GM18526 (cell line): ENCODE measurements around the gene UGT2B15.

Experiments used
- POLR2A ChIP-seq: IDR thresholded peaks from 3 replicates; pipeline ENCODE4 v1.6.1; 2011; ENCODE audit not compliant: insufficient read length; ENCODE audit errors: extremely low read depth

UGT2B15 gene

GRCh38 chr4:68651932-68652331 is 18.5 kb downstream of the UGT2B15 start:
- TF ChIP-seq POLR2A: no peak

DNA sequence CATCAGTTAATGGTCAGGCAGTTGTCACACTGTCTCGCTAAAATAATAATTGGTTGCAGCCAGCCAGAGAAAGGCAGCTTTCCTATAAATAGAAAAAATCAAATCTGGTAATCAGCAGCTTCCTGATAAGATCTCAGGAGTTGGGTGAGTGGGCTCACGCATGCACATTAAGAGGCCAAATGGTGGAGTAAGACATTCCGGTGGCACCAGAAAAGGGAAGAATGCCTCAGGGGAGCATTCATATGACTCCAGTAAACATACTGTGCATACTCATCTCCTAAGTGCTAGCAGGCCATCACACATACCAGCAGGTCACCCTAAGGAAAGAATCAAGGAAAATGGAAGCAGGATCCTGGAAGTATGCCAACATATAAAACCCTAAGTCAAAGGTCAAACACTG is 40.1 kb downstream of the UGT2B15 start:
- no peak for TF ChIP-seq POLR2A

DNA sequence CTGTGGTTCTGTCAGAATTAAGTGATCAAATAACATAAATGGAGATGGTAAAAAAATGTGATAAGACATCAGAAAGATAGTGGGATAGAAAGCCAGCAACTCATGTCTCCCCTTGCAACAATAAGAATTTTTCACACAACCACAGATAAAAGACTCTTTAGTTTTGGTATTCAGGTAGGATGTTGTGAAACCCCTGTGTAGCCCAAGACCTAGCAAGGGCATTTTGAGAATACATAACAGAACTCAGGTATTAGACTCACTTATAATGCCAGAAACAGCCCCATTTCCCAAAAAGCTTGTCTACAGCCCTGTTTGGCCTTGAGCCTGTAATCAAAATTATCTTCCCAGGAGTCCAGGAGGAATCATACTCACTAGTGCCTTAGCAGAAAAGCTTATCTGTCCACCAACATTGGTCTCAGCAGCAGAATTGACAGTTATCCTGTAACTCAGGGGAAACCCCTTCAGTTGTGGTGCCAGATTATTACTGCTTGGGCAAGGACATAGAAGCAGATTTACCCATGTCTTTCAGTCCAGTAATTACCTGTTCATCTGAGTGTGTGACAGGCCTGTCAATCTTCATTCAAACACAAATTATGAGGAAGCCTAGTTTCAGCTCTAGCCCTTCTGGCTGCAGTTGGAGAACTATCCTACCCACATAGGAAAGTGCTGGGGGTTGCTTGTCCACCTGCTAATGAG is 53.3 kb downstream of the UGT2B15 start:
- no peak for TF ChIP-seq POLR2A

DNA sequence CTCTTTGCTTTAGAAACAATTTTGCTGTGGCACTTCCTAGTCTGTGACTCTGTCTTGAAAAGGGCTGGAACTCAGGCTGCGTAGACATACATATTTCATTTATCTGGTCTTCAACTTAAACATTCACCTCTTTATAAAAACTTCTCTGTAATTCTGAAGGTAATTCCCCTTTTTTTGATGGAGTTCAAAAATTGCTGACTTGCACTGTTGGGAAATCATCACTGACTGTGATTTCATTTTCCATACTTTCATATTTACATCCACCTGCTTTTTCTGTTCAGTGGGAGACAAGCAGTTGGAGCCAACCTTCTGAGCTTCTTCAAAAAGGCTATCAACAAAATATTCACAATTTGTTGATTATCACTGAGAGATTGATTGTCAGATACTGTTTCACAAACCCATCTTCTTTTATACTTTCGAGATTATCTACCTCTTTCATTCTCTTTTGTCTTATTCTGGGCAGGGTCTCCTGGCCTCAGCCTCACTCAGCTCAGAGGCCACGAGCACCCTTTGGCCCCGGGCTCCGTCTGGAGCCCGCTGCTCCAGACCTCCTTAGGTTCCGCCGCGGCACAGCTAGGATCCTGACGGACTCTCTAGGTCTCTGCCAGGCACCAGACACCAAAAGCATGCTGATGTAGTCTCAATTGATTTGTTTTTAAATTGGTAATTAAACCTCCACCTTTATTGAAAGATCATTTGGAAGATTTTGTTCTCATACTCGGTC is 54.6 kb downstream of the UGT2B15 start:
- TF ChIP-seq POLR2A: no peak

GRCh38 chr4:68613752-68614151 is 56.7 kb downstream of the UGT2B15 start:
- TF ChIP-seq POLR2A: no peak

DNA sequence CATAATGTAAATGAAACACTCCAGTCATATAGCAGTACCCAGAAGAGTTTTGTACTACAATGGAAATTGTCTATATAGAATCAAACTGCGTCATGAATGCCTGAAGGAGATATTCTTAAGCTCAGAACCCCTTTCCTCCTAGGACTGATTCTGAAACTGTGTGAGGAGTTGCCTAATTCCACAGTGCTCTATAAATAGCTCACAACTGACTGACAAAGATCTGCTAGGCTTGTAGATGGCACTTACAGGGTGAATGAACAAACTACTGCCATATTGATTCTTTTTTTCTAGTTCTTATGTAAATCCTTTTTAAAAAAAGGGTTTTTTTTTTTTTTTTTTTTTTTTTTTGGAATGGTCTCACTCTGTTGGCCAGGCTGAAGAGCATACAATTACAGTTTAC is 64.2 kb downstream of the UGT2B15 start:
- no peak for TF ChIP-seq POLR2A

DNA sequence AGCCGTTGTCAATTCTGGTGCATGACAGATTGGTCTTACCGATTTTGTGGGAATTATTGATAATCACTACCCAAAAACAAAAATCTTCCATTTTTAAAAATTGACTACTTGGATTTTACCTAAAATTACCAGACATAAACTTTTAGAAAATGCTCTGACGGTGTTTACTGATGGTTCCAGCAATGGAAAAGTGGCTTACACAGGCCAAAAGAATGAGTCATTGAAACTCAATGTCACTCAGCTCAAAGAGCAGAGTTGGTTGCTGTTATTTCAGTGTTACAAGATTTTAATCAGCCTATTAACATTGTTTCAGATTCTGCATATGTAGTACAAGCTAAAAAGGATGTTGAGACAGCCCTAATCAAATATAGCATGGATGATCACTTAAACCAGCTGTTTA is 71.3 kb downstream of the UGT2B15 start:
- no peak for TF ChIP-seq POLR2A

DNA sequence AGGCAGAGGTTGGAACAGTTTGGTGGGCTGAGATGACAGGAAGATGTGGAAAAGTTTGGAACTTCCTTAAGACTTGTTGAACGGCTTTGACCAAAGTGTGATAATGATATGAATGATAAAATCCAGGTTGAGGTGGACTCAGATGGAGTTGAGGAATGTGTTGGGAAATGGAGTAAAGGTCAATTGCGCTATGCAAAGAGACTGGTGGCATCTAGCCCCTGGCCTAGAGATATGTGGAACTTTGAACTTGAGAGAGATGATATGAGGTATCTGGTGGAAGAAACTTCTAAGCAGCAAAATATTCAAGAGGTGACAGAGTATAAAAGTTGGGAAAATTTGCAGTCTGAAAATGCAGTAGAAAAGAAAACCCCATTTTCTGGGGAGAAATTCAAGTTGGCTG is 73.0 kb downstream of the UGT2B15 start:
- no peak for TF ChIP-seq POLR2A
